K562 (cell line): ENCODE data around the gene KLHL35. TPM values are rescaled to one million over a fixed set of nuclear protein-coding genes. Genes with fewer than 3 reads are reported as not detected.
A peak's percentile ranks its signal among the peaks of the same experiment; 100 is the strongest.

Experiments used
- ADNP ChIP-seq: fragments of 200-800 bp; sonication (Bioruptor generic); IDR thresholded peaks from 2 replicates; pipeline ENCODE4 v1.6.1; 2016; ENCODE audit warnings: missing genetic modification characterization, missing compliant biosample characterization
- BACH1 ChIP-seq: fragments of 200-800 bp; sonication (Bioruptor generic); IDR thresholded peaks from 2 replicates; pipeline ENCODE4 v1.6.1; 2016; ENCODE audit warnings: missing genetic modification characterization, missing compliant biosample characterization
- BHLHE40 ChIP-seq: IDR thresholded peaks from 2 replicates; pipeline ENCODE4 v1.6.1; 2011; ENCODE audit warnings: low read length, improper control_type of control experiment
- DPF2 ChIP-seq: fragments of 450-650 bp; IDR thresholded peaks from 2 replicates; pipeline ENCODE4 v1.6.1; 2016
- ESRRB ChIP-seq: fragments of 250-450 bp; sonication (Bioruptor Pico); IDR thresholded peaks from 2 replicates; pipeline ENCODE4 v1.5.0; 2020; ENCODE audit warnings: mild to moderate bottlenecking, moderate library complexity, borderline replicate concordance
- FOXJ3 ChIP-seq: sonication (generic); formaldehyde crosslinking; IDR thresholded peaks from 2 replicates; pipeline ENCODE4 v1.4.0; 2020; ENCODE audit warnings: mild to moderate bottlenecking, missing genetic modification reagents
- GATAD2B ChIP-seq: fragments of 450-650 bp; IDR thresholded peaks from 2 replicates; pipeline ENCODE4 v1.6.1; 2017; ENCODE audit warnings: mild to moderate bottlenecking, borderline replicate concordance
- GTF2B ChIP-seq: IDR thresholded peaks from 2 replicates; pipeline ENCODE4 v1.6.1; 2011; ENCODE audit not compliant: insufficient read length; ENCODE audit errors: extremely low read depth
- IFI16 ChIP-seq: fragments of 250-450 bp; sonication (Bioruptor Pico); IDR thresholded peaks from 2 replicates; pipeline ENCODE4 v2.1.2; 2022; ENCODE audit warnings: mild to moderate bottlenecking, inconsistent platforms
- ILF3 ChIP-seq: fragments of 450-650 bp; IDR thresholded peaks from 2 replicates; pipeline ENCODE4 v1.6.1; 2018; ENCODE audit warnings: antibody characterized with exemption, mild to moderate bottlenecking, moderate library complexity, borderline replicate concordance
- KLF10 ChIP-seq: fragments of 250-450 bp; sonication (Bioruptor Pico); IDR thresholded peaks from 2 replicates; pipeline ENCODE4 v1.6.1; 2021; ENCODE audit warnings: matching md5 sums
- KLF13 ChIP-seq: fragments of 450-650 bp; IDR thresholded peaks from 2 replicates; pipeline ENCODE4 v1.6.1; 2016; ENCODE audit warnings: missing genetic modification characterization, low read depth, mild to moderate bottlenecking, missing compliant biosample characterization, moderate library complexity, borderline replicate concordance
- MCM5 ChIP-seq: fragments of 450-650 bp; IDR thresholded peaks from 2 replicates; pipeline ENCODE4 v1.6.1; 2016; ENCODE audit warnings: low read depth
- MEIS2 ChIP-seq: fragments of 450-650 bp; IDR thresholded peaks from 2 replicates; pipeline ENCODE4 v1.6.1; 2014; ENCODE audit warnings: mild to moderate bottlenecking; ENCODE audit not compliant: partially characterized antibody
- MIER1 ChIP-seq: fragments of 450-650 bp; IDR thresholded peaks from 2 replicates; pipeline ENCODE4 v1.6.1; 2016; ENCODE audit warnings: antibody characterized with exemption, mild to moderate bottlenecking, low read depth
- NKRF ChIP-seq: fragments of 450-650 bp; IDR thresholded peaks from 2 replicates; pipeline ENCODE4 v1.6.1; 2016; ENCODE audit warnings: borderline replicate concordance
- PTTG1 ChIP-seq: fragments of 450-650 bp; IDR thresholded peaks from 2 replicates; pipeline ENCODE4 v1.6.1; 2016; ENCODE audit warnings: low read depth, mild to moderate bottlenecking, missing genetic modification characterization, missing compliant biosample characterization
- RAD21 ChIP-seq, 2 experiments: fragments of 250-450 bp in 1 of 2; fragments of 450-650 bp in 1 of 2; sonication (Bioruptor Pico) in 1 of 2; formaldehyde crosslinking in 1 of 2; IDR thresholded peaks in 1 of 2; conservative IDR thresholded peaks in 1 of 2; 2 replicates each; pipeline versions ENCODE4 v1.4.0 to v1.8.0; 2020 to 2022; ENCODE audit warnings: mild to moderate bottlenecking in 2 of 2, moderate library complexity in 1 of 2
- SPI1 ChIP-seq: IDR thresholded peaks from 2 replicates; pipeline ENCODE4 v1.6.1; 2011; ENCODE audit warnings: low read depth, low read length, control low read depth, borderline replicate concordance
- SREBF1 ChIP-seq: fragments of 150-350 bp; IDR thresholded peaks from 2 replicates; pipeline ENCODE4 v1.6.1; 2014; ENCODE audit warnings: antibody characterized with exemption, low read depth, low read length, borderline replicate concordance
- SRSF7 ChIP-seq: fragments of 200-400 bp; formaldehyde crosslinking; optimal IDR thresholded peaks from 2 replicates; pipeline ENCODE3; 2017; ENCODE audit warnings: mild to moderate bottlenecking, low read depth, low read length
- TAF15 ChIP-seq: fragments of 200-400 bp; formaldehyde crosslinking; IDR thresholded peaks from 2 replicates; pipeline ENCODE4 v1.6.1; 2017; ENCODE audit warnings: mild to moderate bottlenecking, low read depth, low read length, moderate library complexity
- XRCC4 ChIP-seq: IDR thresholded peaks from one replicate; pipeline ENCODE4 v1.6.1; 2011; ENCODE audit not compliant: insufficient read depth, insufficient read length; ENCODE audit errors: extremely low read depth
- ZFPM2 ChIP-seq: fragments of 250-450 bp; sonication (Bioruptor Pico); IDR thresholded peaks from 2 replicates; pipeline ENCODE4 v1.5.1; 2022; ENCODE audit warnings: mild to moderate bottlenecking
- ZNF12 ChIP-seq: sonication (generic); formaldehyde crosslinking; IDR thresholded peaks from 2 replicates; pipeline ENCODE4 v1.4.0; 2020; ENCODE audit warnings: mild to moderate bottlenecking, missing genetic modification reagents
- ZNF445 ChIP-seq: fragments of 250-450 bp; sonication (Bioruptor Pico); IDR thresholded peaks from 2 replicates; pipeline ENCODE4 v1.4.0; 2020; ENCODE audit warnings: low read depth, mild to moderate bottlenecking, moderate library complexity
- polyA plus RNA-seq, 8 experiments: library from polyadenylated mRNA; depleted of rRNA in 4 of 8; stranded (reverse) in 5 of 8; unstranded in 3 of 8; fragments of >200 nt; fragmentation: Nextera tagmentation in 2 of 8; fragmentation: Illumina TruSeq in 1 of 8; extraction: Ambion mirVana in 2 of 8; extraction: Trizol in 1 of 8; gene quantifications; 2 replicates each; pipeline versions ENCODE4 v1.2.1 to v1.2.3, GENCODE V29; 2011 to 2014; ENCODE audit warnings: inconsistent platforms in 1 of 8, missing spikeins in 1 of 8
- total RNA-seq, 7 experiments: library from RNA; depleted of rRNA in 6 of 7; stranded (reverse); fragments of >200 nt in 6 of 7; fragmentation: Illumina TruSeq in 2 of 7; extraction: Trizol in 2 of 7; gene quantifications; 2 replicates each; pipeline versions ENCODE4 v1.2.1 to v1.2.3, GENCODE V29; 2011 to 2021; ENCODE audit warnings: low replicate concordance in 1 of 7

The KLHL35 gene
- total and polyA plus RNA-seq, 9 of the 15 experiments (the other 6 are each of a cell fraction or from before 2014, with no cell fraction given), result not detected

GRCh38 chr11:75480185-75481175 lies 47.5 kb upstream of the KLHL35 start (continued):
- TF ChIP-seq SRSF7, result no peak
- TF ChIP-seq SREBF1, result no peak
- TF ChIP-seq KLF13 (tag), result 0 out of 2 replicates have a peak, but pooled peaks have one; percentile 28
- TF ChIP-seq ILF3, result no peak
- no peak for TF ChIP-seq ZNF12
- no peak for TF ChIP-seq KLF10 (CRISPR knock-in tag)
- peak; percentile 96 for TF ChIP-seq DPF2
- TF ChIP-seq ADNP, result peak; percentile 99
- TF ChIP-seq FOXJ3 (CRISPR knock-in tag), result no peak
- peak in 1 of 2 experiments; percentile 18; a peak in 1 of 4 replicates for TF ChIP-seq RAD21 (CRISPR knock-in tag; conservative IDR thresholded peaks at IDR 0.05 in 1 of 2, IDR thresholded peaks at IDR 0.05 in 1 of 2)
- TF ChIP-seq ZNF445 (CRISPR knock-in tag), result no peak
- no peak for TF ChIP-seq TAF15
- no peak for TF ChIP-seq XRCC4
- TF ChIP-seq IFI16 (CRISPR knock-in tag), result no peak
- no peak for TF ChIP-seq MIER1
- TF ChIP-seq GTF2B, result no peak
- no peak for TF ChIP-seq MCM5
- 0 out of 2 replicates have a peak, but pooled peaks have one; percentile 32 for TF ChIP-seq SPI1
- TF ChIP-seq ESRRB (CRISPR knock-in tag), result no peak
- TF ChIP-seq BACH1 (tag), result peak; percentile 99
- TF ChIP-seq GATAD2B, result no peak
- TF ChIP-seq ZFPM2 (CRISPR knock-in tag), result no peak
- no peak; the same call in 1 of the 2 replicates for TF ChIP-seq NKRF
- TF ChIP-seq MEIS2, result peak; percentile 58
- TF ChIP-seq PTTG1, result no peak
- peak; percentile 50 for TF ChIP-seq BHLHE40
